ENCODE data around the gene MYO1D. TPM values are rescaled to one million over a fixed set of nuclear protein-coding genes. Genes with fewer than 3 reads are reported as not detected.

MYO1D gene
- total and polyA plus RNA-seq, 2 donors (not counting 1 experiment from before 2014, with no cell fraction given) = 5.4 to 26.7 TPM

DNA sequence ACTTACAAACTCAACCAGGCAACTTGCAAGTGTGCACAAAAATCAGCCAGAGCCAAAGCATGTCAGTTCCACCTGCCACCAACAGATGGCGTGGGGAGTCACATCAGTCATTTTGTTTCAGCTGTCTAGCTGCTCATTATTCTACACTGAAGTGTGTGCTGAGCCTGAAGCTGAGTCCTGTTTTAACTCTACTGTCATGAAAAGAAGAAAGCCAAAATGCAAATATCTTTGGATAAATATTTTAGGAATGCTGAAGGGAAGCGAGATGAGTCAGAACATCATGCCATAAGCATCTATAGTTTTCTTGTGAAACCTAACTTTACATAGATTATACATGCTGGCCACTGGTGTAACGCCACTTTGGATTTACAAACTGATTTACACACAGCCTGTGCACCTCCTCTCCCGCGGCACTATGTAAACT, 217.5 kb downstream of the MYO1D start:
- H3K36me3 ChIP-seq (replicated peaks in 1 of 2; ENCODE audit: control extremely low read depth in 1 of 2, control insufficient read depth in 1 of 2, extremely low read depth in 1 of 2, insufficient read depth in 2 of 2, low read length in 1 of 2) = peaks cover 0 to 2% of the 10 kb centered on the region in 2 experiments
- DNase-seq = peak; percentile 65
- Mint-ChIP-seq H3K27ac (no peak overlapping the region), H3K27me3 (no peaks in the 10 kb centered on the region), H3K9me3 (ENCODE audit: insufficient read depth) (no peaks in the 10 kb centered on the region), H3K4me3 (no peak overlapping the region), H3K4me1 (no peaks in the 10 kb centered on the region)
- H3K27me3 ChIP-seq (replicated peaks in 1 of 4; ENCODE audit: control extremely low read depth in 1 of 4, control insufficient read depth in 3 of 4, insufficient read depth in 4 of 4, low read length in 3 of 4) = no peaks in the 10 kb centered on the region
- WGBS (ENCODE audit: insufficient coverage) = 50% methylated on average over 2 of the region's 5 CpGs
- no peak overlapping the region for H3K4me3 ChIP-seq (ENCODE audit: control extremely low read depth in 1 of 5, extremely low read depth in 1 of 5, insufficient read depth in 1 of 5, low read depth in 2 of 5, low read length in 4 of 5)
- H2AFZ ChIP-seq (ENCODE audit: insufficient read depth, low read depth, low read length, poor library complexity, severe bottlenecking) = peak overlapping the region; percentile 3
- no peak overlapping the region for H3K27ac ChIP-seq (ENCODE audit: low read length in 2 of 2)
- no peak overlapping the region for H3K4me2 ChIP-seq (replicated peaks; ENCODE audit: low read depth, low read length, poor library complexity, severe bottlenecking)
- no peaks in the 10 kb centered on the region for H3K4me1 ChIP-seq (ENCODE audit: control insufficient read depth in 2 of 2, insufficient read depth in 2 of 2, low read length in 2 of 2)
- H3K79me2 ChIP-seq (ENCODE audit: control insufficient read depth, insufficient read depth, low read length) = no peaks in the 10 kb centered on the region
- no peaks in the 10 kb centered on the region for H4K20me1 ChIP-seq (ENCODE audit: control insufficient read depth, insufficient read depth, low read length, poor library complexity, severe bottlenecking)
- CTCF ChIA-PET = interaction anchor here (0.7 to 2.2 kb wide), 22 partner anchors 9 to 444 kb away, joined by 3 to 17 read pairs (median 4); partner anchors contain the start of gene CDK5R1
- POLR2A ChIA-PET = no interaction called here
- no peak for TF ChIP-seq EZH2 (IDR thresholded peaks at IDR 0.05; ENCODE audit: borderline replicate concordance, insufficient read depth, low read depth, low read length, poor library complexity, severe bottlenecking)
- TF ChIP-seq, protein P1, sequence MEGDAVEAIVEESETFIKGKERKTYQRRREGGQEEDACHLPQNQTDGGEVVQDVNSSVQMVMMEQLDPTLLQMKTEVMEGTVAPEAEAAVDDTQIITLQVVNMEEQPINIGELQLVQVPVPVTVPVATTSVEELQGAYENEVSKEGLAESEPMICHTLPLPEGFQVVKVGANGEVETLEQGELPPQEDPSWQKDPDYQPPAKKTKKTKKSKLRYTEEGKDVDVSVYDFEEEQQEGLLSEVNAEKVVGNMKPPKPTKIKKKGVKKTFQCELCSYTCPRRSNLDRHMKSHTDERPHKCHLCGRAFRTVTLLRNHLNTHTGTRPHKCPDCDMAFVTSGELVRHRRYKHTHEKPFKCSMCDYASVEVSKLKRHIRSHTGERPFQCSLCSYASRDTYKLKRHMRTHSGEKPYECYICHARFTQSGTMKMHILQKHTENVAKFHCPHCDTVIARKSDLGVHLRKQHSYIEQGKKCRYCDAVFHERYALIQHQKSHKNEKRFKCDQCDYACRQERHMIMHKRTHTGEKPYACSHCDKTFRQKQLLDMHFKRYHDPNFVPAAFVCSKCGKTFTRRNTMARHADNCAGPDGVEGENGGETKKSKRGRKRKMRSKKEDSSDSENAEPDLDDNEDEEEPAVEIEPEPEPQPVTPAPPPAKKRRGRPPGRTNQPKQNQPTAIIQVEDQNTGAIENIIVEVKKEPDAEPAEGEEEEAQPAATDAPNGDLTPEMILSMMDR (IDR thresholded peaks at IDR 0.05) = peak; percentile 98
- intact Hi-C loops (cut with micrococcal nuclease) = loop anchor here (1.0 to 2.0 kb wide), 2 partner anchors 96 to 277 kb away; no protein-coding TSS in a partner anchor
- H3K9ac ChIP-seq (ENCODE audit: low read length) = no peak overlapping the region
- peak; percentile 71 for ATAC-seq (ENCODE audit: low read depth)
- H3K9me3 ChIP-seq (ENCODE audit: control extremely low read depth in 1 of 3, control insufficient read depth in 2 of 3, insufficient read depth in 1 of 3, low read length in 2 of 3) = no peaks in the 10 kb centered on the region
